ENCODE results near the gene NUP153.
"Not testable (repeated sequence)": the region's sequence is repeated elsewhere in the genome, so short reads cannot be mapped to it uniquely, and the experiment has no call there.

DNA sequence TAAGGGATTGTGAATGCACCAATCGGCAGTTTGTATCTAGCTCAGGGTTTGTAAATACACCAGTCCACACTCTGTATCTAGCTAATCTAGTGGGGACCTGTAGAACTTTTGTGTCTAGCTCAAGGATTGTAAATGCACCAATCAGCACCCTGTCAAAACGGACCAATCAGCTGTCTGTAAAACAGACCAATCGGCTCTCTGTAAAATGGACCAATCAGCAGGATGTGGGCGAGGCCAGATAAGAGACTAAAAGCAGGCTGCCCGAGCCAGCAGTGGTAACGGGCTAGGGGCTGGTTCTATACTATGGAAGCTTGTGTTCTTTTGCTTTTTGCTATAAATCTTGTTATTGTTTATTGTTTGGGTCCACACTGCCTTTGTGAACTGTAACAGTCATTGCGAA, 125.4 kb downstream of the NUP153 start:
- TF ChIP-seq CTCF, POLR2A (IDR thresholded peaks at IDR 0.05): not testable (repeated sequence)

Measured in thyroid gland (tissue), 4 donors.